GM21528 (cell line): Measurements from ENCODE around the gene RFPL2.
"Not testable (repeated sequence)": the region's sequence is repeated elsewhere in the genome, so short reads cannot be mapped to it uniquely, and the experiment has no call there.

Experiments
- ATAC-seq: cut with Tn5 transposase; IDR thresholded peaks from one replicate; pipeline ENCODE4 v1.9.1; 2021; ENCODE audit warnings: mild to moderate bottlenecking, moderate library complexity; ENCODE audit not compliant: unreplicated experiment, low FRiP score

The RFPL2 gene

GRCh38 chr22:32175683-32176644, 28.9 kb downstream of the RFPL2 start:
- ATAC-seq = no peak

- ATAC-seq = no peak
Measured at GRCh38 chr22:32175115-32175514, 29.8 kb downstream of the RFPL2 start.

- ATAC-seq = no peak
Measured at GRCh38 chr22:32165681-32166080, 39.2 kb downstream of the RFPL2 start.

- ATAC-seq = no peak
Measured at GRCh38 chr22:32164075-32164860, 40.6 kb downstream of the RFPL2 start.

GRCh38 chr22:32160411-32160810, 44.5 kb downstream of the RFPL2 start:
- not testable (repeated sequence) for ATAC-seq

- ATAC-seq = no peak
Measured at GRCh38 chr22:32158712-32159533, 46.0 kb downstream of the RFPL2 start, which contains the start of gene C22orf42. TSS of gene C22orf42 (minus strand) at chr22:32159303. CDS start at chr22:32159215, 88 bp downstream.

- ATAC-seq = not testable (repeated sequence)
Measured at GRCh38 chr22:32157632-32158031, 47.2 kb downstream of the RFPL2 start.

GRCh38 chr22:32154727-32155126, 50.1 kb downstream of the RFPL2 start:
- not testable (repeated sequence) for ATAC-seq

- ATAC-seq = not testable (repeated sequence)
Measured at GRCh38 chr22:32151641-32152040, 53.2 kb downstream of the RFPL2 start.

GRCh38 chr22:32150647-32151046, 54.2 kb downstream of the RFPL2 start:
- ATAC-seq = not testable (repeated sequence)

GRCh38 chr22:32148372-32148771, 56.5 kb downstream of the RFPL2 start:
- ATAC-seq = not testable (repeated sequence)

GRCh38 chr22:32147128-32147527, 57.7 kb downstream of the RFPL2 start:
- ATAC-seq = not testable (repeated sequence)

GRCh38 chr22:32144496-32145274, 60.2 kb downstream of the RFPL2 start:
- ATAC-seq = no peak

GRCh38 chr22:32142600-32142999, 62.3 kb downstream of the RFPL2 start:
- no peak for ATAC-seq

GRCh38 chr22:32140688-32141087, 64.2 kb downstream of the RFPL2 start:
- ATAC-seq = not testable (repeated sequence)
